SHP77 (cell line): ENCODE results near the gene HS6ST2.
"Not testable (repeated sequence)": the region's sequence is repeated elsewhere in the genome, so short reads cannot be mapped to it uniquely, and the experiment has no call there.

Experiments used
- DNase-seq, 2 experiments: peaks; one replicate each; lab custom pipeline; 2025; lab: John Stamatoyannopoulos, UW

HS6ST2 gene

DNA sequence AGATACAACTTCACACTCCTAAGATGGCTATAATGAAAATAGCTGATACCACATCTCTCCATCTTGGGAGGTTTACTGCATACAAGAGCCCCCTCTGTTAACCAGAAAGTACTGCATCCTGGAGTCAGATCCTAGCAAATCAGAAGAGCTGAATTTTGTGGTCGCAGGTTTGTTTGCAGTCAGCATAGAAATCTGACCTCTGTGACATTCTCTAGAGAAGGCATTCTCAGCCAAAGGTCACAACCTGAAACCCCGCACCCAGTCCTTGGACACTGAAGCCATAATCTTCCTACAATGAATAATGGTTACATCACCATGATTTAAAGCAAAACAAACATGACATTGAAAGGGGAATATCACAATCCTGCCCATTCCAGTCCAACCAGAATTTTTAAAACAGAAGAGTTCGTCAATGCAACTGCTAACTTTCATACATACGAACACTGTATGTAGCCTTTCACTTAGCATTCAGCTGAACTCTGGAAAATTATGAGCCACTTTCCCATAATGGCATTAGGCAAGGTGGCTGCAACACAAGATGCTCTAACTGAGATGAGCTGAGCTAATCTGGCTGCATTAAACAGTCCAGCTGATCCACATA lies 17.6 kb downstream of the HS6ST2 start:
- DNase-seq = no peak

DNA sequence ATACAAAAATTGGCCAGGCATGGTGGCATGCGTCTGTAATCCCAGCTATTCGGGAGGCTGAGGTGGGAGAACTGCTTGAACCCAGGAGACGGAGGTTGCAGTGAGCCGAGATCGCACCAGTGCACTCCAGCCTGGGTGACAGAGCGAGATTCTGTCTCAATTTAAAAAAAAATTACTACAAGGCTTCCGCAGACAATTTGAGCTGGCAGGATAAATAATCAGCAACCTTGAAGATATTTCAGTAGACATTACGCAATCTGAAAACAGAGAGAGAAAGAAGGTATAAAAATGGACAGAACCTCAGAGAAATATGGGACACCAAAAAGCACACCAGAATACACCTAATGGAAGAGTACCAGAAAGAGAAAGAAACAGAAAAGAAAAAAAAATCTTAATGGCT lies 25.3 kb downstream of the HS6ST2 start:
- DNase-seq = no peak

DNA sequence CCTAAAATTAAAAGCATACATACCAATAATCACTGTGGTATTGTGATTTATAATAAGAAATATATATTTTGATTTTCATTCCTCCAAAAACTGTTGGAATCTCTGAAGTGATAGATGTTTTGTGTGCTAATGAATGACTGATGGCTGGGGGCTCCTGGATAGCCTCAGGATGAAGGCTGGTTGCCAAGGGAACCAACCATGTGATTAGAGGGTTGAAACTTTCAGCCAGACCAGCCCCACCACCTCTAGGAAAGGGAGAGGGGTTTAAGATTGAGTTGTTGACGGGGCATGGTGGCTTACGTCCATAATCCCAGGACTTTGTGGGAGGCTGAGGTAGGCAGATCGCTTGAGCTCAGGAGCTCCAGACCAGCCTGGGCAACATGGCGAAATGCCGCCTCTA lies 34.0 kb downstream of the HS6ST2 start:
- DNase-seq = no peak

DNA sequence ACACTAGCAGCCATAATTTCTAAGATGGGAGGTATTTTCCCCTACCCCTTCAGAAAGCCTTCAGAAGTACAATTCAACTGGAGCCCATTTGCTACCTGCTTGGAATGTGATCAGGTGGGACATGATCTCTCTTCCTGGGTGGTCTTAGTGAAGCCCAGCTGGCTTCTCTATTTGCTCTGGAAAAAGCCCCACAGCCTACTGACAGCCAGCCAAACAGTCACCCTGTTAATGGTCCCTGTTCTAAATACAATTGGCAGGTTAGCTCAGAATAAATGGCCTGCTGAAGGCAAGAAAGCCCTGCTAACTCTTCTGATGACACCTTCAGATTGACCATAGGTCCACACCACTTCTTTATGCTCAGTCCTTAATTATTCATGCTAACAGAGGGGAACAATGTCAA lies 39.9 kb downstream of the HS6ST2 start:
- DNase-seq = no peak

DNA sequence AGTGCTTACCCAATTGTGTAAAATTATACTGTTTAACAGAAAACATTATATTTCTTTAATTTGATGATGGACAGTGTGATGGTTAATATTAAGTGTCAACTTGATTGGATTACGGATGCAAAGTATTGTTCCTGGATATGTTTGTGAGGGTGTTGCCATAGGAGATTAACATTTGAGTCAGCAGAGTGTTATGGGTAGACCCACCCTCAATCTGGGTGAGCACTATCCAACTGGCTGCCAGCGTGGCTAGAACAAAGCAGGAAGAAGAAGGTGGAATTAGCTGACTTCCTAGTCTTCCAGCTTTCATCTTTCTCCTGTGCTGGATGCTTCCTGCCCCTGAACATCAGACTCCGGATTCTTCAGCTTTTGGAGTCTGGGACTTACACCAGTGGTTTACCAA lies 42.1 kb downstream of the HS6ST2 start:
- no peak for DNase-seq

DNA sequence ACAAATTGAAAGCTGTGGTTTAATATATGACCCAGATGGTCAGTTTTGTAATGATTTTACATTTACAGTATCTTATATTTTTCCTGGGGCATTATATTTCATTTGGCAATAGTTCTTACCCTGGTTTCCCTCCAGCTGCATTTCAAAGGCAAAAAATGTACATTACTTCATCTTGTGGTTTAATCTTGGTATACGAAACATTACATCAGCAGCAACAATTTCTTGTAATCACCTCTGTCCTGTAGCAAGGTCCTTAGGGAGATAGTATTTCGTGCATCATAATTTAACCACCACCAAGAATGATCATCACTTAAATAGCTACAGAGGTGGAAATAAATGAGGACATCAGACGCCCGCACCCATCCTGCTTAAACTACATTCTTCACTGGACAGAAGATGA lies 48.8 kb downstream of the HS6ST2 start:
- no peak for DNase-seq

DNA sequence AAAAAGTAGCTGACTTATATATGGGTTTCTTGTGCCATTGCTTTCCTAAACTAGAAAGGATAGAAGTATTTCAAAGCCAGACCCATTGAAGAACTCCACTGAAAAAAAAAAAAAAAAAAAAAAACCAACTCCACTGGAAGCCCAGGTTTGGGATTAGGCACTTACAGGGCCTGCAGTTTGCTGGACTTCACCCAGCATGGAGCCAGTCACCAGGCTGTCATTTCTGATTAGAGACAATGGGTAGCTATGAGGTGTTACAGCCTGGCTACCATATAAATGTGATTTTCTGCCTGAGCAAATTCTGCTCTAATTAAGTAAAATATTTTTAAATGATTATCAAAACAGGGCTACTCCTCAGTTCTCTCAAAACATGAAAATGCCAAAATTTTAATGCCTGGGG lies 49.5 kb downstream of the HS6ST2 start:
- no peak for DNase-seq

DNA sequence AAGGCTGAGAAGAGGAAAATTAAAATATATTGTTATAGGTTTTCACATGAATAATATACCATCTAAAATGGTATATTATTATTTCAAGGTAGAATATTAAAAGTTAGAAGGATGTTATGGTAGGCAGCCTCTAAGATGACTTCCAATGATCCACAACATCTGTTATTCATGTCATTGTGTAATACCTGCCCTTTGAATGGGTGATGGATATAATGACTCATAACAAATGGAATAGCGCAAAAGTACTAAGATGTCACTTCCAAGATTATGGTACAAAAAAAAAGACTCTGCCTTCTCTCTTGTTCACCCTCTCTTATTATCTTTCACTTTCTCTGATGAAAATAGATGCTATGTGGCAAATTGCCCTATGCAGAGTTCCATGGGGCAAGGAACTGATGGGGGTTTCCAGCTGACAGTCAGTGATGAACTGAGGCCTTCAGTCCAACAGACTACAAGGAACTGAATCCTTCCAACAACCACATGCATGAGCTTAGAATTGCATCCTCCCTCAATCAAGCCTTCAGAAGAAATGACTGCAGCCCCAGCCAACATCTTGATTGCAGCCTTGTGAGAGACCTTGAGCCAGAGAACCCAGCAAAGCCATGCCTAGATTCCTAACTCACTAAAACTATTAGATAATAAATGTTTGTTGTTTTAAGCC lies 57.7 kb downstream of the HS6ST2 start:
- no peak for DNase-seq

DNA sequence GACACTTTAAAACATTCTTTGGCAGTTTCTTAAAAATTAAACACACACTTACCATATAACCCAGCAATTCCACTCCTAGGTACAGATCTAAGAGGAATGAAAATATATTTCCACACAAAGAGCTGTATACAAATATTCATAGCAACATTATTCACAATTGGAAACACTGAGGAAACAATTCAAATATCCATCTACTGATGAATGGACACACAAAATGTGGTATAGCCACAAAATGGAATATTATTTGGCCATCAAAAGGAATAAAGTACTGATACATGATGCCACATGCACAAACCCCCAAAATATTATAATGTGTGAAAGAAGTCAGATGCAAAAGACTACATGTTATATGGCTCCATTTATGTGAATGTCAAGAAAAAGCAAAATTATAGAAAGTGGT lies 70.9 kb downstream of the HS6ST2 start:
- no peak for DNase-seq

DNA sequence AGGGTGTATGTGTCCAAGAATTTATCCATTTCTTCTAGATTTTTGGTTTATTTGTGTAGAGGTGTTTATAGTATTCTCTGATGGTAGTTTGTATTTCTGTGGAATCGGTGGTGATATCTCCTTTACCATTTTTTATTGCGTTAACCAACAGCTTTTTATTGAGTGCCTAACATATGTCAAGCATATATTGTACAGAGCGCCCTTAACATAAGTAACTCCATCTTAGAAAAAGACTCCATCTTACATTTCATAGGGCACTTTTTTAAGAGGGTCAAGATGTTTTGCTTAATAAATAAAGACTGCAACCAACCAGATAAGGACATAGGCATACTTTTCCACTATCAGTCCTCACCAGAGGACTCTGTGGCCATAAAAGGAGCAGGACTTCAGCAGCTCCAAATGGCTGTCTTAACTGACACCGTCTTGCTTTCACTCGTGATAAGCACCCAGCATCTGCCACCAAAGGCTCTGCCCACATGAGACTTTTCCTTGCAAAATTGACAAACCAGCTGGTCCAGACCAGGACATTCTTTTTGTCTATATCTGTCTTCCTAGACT lies 75.0 kb downstream of the HS6ST2 start:
- no peak for DNase-seq

DNA sequence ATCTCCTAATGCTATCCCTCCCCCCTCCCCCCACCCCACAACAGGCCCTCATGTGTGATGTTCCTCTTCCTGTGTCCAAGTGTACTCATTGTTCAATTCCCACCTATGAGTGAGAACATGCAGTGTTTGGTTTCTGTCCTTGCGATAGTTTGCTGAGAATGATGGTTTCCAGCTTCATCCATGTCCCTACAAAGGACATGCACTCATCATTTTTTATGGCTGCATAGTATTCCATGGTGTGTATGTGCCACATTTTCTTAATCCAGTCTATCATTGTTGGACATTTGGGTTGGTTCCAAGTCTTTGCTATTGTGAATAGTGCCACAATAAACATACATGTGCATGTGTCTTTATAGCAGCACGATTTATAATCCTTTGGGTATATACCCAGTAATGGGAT lies 77.7 kb downstream of the HS6ST2 start:
- DNase-seq = not testable (repeated sequence)

DNA sequence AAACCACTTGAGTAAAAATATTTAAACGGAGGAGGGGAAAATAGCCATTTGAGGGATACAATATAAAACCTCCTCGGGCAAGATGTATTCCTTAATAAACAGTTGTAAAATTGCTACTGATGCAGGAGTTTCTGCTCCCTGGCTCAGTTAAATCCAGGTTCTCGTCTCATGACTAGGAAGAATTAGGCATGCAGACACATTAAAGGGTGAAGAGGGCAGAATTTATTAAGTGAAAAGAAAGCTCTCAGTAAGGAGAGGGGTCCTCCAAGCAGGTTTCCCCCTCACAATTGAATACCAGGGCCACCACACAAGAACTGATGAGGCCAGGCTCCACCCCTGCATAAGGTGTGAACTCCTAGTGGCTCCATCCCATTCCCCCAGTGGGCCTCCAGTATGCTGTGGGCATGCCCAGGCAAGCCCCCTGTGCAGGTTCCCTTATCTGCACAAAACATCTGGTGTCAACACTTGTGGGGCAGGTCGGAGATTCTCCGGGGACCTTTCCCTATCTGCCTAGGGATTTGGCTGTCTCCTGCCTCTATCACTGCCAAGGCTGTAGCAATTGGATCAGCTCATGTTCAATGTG lies 80.4 kb downstream of the HS6ST2 start:
- no peak for DNase-seq

DNA sequence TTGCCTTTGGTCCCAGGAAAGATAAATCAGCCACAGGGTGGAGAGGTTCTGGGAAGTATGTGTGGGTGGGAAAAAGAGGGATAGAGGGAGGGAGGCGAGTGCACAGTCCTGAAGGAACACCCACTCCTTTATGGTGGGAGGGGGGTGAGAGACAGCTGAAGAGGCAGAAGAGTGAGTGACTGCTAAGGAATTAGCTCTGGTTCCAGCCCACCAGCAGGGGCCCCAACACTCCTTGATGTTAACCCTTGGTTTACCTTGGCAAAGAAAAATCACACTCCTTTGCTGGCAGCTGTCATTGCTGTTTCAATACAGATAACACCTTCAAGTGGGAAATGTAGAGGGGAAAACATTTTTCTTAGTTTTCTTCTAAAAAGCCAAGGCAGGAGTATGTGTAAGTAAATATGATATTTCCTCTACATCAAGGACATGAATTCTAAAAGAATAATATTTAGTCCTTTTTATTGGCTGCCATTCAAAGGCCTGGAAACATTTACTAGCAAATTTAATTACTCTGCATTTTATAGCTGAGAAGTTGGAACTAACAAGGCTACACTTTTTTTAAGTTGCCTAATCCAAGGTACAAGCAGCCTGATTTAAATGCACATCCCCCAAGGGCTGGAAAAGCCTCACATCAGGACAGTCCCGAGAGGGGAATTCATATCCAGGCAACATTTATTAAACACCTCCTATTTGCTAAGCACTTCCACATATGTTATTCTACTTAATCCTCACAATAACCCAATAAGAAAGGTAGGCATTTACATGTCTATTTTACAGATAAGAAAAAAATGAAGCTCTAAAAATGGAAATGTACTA lies 81.7 kb downstream of the HS6ST2 start:
- no peak for DNase-seq

DNA sequence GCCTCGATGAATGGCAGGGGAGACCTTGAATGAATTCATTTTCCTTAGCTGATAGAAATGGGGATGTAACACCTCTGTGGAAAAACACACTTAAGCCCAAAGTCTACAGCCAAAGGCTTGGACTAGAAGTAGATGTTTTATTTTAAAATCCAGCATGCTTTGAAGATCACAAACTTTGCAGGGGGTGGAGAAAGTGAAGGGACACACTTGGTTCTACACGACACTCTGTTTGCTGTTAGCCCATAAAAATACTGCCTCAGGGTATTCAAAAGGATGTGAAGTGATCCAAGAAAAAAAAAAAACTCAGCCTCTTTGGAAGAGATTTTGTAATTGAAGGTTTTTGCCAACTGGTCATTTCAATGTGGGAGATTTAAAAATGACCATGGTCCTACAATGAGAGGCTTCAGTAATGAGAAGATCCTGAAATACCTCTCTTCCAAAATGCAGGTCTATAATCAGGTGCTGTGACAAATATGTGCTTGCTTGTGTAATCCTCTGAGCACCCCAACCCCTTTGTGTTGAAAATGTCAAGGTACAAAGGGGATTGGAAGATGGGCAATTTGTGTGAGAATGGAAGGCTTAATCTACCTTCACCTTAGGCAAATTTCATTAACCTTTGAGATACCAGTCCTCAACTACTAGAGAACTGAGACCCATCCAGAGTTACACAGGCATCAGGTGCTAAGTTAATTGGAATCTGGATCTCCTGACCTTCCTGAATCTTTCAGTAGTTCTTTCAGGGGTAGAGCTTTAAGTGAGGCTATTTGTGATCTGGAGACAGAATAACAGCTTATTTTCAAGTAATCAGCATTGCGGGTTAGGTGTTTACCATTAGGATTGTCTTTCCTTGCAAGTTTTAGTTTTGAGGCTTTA lies 82.5 kb downstream of the HS6ST2 start:
- DNase-seq = no peak

DNA sequence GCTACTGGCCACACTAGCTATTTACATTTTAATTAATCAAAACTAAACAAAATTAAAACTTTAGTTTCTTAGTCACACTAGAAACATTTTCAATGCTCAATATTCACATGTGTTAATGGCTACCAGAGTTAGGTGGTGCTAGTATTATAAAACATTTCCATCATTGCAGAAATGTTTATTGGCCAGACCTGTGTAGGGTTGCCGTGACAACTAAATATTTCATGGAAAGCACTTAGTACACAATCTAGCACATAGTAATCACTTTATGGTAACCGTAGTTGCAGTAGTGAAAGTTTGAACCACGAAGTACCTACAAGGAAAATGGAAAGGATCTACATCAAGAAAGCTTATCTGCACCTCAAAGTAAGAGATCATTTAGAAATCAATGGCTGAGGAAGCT lies 95.9 kb downstream of the HS6ST2 start:
- DNase-seq = no peak

DNA sequence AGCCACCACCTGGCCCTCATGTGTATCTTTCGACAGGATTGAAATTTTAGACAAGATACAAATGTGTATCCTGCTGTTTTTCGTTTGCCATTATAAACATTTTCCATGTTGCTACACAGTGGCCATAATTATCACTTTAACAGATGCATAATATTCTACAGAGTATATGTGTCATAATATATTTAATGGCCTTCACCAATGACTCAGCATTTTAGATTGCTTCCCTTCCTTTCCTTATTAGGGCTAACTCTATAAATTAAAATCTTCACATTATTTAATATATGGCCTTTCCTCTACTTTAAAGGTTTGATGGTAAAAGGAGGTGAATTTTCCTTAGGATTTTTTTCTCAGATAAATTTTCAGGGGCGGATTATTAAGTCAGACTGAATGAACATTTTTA lies 97.4 kb downstream of the HS6ST2 start:
- DNase-seq = no peak

DNA sequence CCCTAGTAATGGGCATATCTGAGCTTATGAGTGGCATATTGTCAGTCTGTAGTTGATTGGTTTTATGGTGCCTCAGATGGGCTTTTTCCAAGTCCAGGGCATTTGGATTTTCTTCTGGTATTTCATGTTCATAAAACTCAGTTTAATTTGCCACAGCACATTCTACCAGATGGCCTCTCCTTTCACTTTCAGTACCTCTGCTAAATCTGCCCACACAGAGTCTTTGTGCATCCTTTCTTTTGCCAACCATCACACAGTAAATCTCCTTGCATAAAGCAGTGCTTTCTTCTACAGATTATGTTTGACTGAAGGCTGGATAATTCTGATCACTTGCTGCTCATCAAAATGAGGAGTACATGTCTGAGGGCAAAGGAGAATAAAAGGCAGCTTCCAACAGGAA lies 98.2 kb downstream of the HS6ST2 start:
- no peak for DNase-seq

DNA sequence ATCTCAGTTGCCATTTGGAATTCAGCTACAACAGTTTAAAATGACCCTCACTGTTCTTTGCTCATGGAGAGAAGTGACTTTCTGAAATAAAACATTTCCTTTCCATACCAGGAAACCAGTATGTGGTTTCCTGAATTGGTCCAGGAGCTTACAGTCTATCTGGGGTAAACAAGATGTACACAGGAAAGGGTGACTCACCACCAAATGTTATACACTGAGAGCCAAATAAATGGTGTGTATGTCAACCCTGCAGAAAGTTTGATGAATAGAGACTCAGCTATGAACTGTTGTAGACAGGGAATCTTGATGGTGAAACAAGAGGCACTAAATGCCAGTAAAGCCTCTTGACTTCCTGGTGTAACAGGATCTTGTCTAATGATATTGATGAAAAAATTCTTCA lies 100.4 kb downstream of the HS6ST2 start:
- DNase-seq = no peak

DNA sequence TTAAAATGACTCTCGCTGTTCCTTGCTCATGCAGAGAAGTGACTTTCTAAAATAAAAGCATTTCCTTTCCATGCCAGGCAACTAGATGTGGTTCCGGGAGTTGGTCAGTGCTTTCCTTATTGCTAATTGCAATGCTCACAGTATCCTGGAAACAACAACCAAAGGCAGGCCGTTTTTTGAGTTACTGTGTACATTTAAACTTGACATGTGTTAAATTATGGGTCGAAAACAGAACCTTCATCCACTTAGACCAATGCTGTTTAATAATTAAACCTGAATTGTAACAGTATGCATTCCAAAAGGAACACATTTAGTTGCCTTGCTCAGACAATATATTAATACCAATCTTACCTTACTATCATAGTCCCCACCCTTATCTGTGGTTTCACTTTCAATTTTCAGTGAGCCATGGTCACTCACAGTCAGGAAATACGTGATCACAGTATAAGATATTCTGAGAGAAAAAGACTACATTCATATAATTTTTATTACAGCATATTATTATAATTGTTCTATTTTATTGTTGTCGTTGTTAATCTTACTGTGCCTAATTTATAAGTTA lies 102.6 kb downstream of the HS6ST2 start:
- DNase-seq = no peak

DNA sequence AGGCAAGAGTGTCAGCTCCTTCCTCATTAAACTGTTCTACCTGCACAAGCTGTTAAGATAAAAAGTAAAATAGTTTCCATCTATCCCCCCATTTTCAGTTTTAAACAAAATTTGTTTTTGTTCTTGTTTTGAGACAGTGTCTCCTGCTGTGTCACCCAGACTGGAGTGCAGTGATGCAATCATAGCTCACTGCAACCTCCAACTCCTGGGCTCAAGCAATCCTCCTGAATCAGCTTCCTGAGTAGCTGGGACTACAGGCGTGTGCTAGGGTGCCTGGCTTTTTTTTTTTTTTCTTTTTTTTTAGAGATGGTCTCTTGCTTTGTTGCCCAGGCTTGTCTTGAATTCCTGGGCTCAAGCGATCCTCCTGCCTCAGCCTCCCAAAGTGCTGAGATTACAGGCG lies 105.4 kb downstream of the HS6ST2 start:
- no peak for DNase-seq

DNA sequence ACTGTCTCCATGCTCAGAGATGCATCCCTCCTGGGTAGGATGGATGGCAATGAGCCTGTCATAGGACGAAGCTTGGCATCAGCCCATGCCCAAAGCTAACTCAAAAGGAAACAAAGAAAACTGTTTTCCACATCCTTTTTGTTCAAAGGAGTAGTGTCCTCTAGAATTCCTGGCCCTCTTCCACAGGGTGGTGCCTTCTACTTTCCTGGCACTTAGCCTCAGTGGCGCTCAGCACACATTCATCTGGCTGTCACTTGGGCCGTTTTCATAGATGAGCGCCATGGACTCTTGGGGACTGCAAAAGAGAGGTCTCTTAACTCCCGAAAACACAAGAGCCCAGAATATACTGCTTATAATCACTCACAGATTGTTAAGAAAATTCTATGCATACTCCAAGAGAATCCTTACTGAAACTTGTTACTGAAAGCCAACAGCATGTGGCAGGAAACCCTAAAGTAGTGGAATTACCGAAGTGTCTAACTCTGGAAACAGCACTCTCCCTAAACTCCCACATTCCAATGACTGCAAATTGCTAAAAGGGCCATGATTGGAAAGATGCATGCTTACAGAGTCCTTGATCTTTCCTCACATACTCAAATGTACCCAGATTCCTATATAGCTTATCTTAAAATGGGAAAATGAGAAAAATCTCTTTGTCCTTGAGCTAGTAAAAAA lies 110.0 kb downstream of the HS6ST2 start:
- no peak for DNase-seq
